Measurements from ENCODE around the gene S100G. TPM values are rescaled to one million over a fixed set of nuclear protein-coding genes. Genes with fewer than 3 reads are reported as not detected.

S100G gene
- total RNA-seq, 1 experiment from 2014 or later = not detected

GRCh38 chrX:16699389-16699788 lies 49.4 kb downstream of the S100G start:
- Histone ChIP-seq H2AFZ (no peak overlapping the region), H3F3A (ENCODE audit: insufficient read depth, low read depth) (no peaks in the 10 kb centered on the region), H3K27ac (no peak overlapping the region), H3K27me3 (ENCODE audit: insufficient read depth, low read depth) (no peaks in the 10 kb centered on the region), H3K79me2 (ENCODE audit: low read depth) (no peaks in the 10 kb centered on the region), H3K9me2 (ENCODE audit: insufficient read depth) (no peaks in the 10 kb centered on the region), H3K36me3 (ENCODE audit: low read depth) (no peaks in the 10 kb centered on the region), H3K4me3 (no peak overlapping the region), H3K4me1 (replicated peaks; ENCODE audit: insufficient read depth) (no peaks in the 10 kb centered on the region), H3K9me3 (ENCODE audit: insufficient read depth, low read depth) (no peaks in the 10 kb centered on the region), H3K4me2 (no peak overlapping the region), H4K20me1 (ENCODE audit: insufficient read depth) (no peaks in the 10 kb centered on the region)
- no TSS peak for BruUV-seq (replicated peaks)
- ChIA-PET CTCF (no interaction called here), POLR2A (ENCODE audit: unreplicated experiment) (interaction anchor here (0.6 kb wide), 1 partner anchor 82 kb away, joined by 11 read pairs; no protein-coding TSS in a partner anchor)
- intact Hi-C loops (cut with micrococcal nuclease; ENCODE audit: unreplicated experiment) = loop anchor here (5.0 kb wide), 1 partner anchor 1012 kb away; no protein-coding TSS in a partner anchor
- TF ChIP-seq EZH2 (IDR thresholded peaks at IDR 0.05; ENCODE audit: low read depth) (no peak), CTCF (conservative IDR thresholded peaks at IDR 0.05) (no peak)
- no peak for DNase-seq

- TF ChIP-seq CTCF (conservative IDR thresholded peaks at IDR 0.05) (no peak), EZH2 (IDR thresholded peaks at IDR 0.05; ENCODE audit: low read depth) (no peak)
- DNase-seq = no peak
- Histone ChIP-seq H3K4me2 (no peak overlapping the region), H2AFZ (no peak overlapping the region), H3K4me1 (replicated peaks; ENCODE audit: insufficient read depth) (no peaks in the 10 kb centered on the region), H4K20me1 (ENCODE audit: insufficient read depth) (no peaks in the 10 kb centered on the region), H3K9me3 (ENCODE audit: insufficient read depth, low read depth) (no peaks in the 10 kb centered on the region), H3F3A (ENCODE audit: insufficient read depth, low read depth) (no peaks in the 10 kb centered on the region), H3K36me3 (ENCODE audit: low read depth) (no peaks in the 10 kb centered on the region), H3K79me2 (ENCODE audit: low read depth) (no peaks in the 10 kb centered on the region), H3K9me2 (ENCODE audit: insufficient read depth) (no peaks in the 10 kb centered on the region), H3K27me3 (ENCODE audit: insufficient read depth, low read depth) (no peaks in the 10 kb centered on the region), H3K4me3 (no peak overlapping the region), H3K27ac (no peak overlapping the region)
- ChIA-PET CTCF (no interaction called here), POLR2A (ENCODE audit: unreplicated experiment) (no interaction called here)
- intact Hi-C loops (cut with micrococcal nuclease; ENCODE audit: unreplicated experiment) = no loop called here
- BruUV-seq (replicated peaks) = no TSS peak
Measured at GRCh38 chrX:16700734-16701133, 50.8 kb downstream of the S100G start.

- Histone ChIP-seq H3K4me3 (no peak overlapping the region), H3K4me1 (replicated peaks; ENCODE audit: insufficient read depth) (no peaks in the 10 kb centered on the region), H4K20me1 (ENCODE audit: insufficient read depth) (no peaks in the 10 kb centered on the region), H3K9me3 (ENCODE audit: insufficient read depth, low read depth) (no peaks in the 10 kb centered on the region), H3K36me3 (ENCODE audit: low read depth) (no peaks in the 10 kb centered on the region), H3K27me3 (ENCODE audit: insufficient read depth, low read depth) (no peaks in the 10 kb centered on the region), H3K27ac (no peak overlapping the region), H2AFZ (no peak overlapping the region), H3K4me2 (no peak overlapping the region), H3K9me2 (ENCODE audit: insufficient read depth) (no peaks in the 10 kb centered on the region), H3F3A (ENCODE audit: insufficient read depth, low read depth) (no peaks in the 10 kb centered on the region), H3K79me2 (ENCODE audit: low read depth) (no peaks in the 10 kb centered on the region)
- TF ChIP-seq CTCF (conservative IDR thresholded peaks at IDR 0.05) (no peak), EZH2 (IDR thresholded peaks at IDR 0.05; ENCODE audit: low read depth) (no peak)
- intact Hi-C loops (cut with micrococcal nuclease; ENCODE audit: unreplicated experiment) = no loop called here
- DNase-seq = no peak
- no TSS peak for BruUV-seq (replicated peaks)
- CTCF ChIA-PET = no interaction called here
- POLR2A ChIA-PET (ENCODE audit: unreplicated experiment) = no interaction called here
Measured at GRCh38 chrX:16702700-16703599, 53.0 kb downstream of the S100G start.

Small RNAs within 50 kb of the gene (microRNA-seq; reads per million reads assigned to microRNA genes)
- not detected for gene MIR548AM (ENCODE audit: borderline number of aligned reads, borderline replicate concordance)

Other genes starting within 250 kb of the S100G start
- 14.0 and 15.8 TPM in 2 replicates for gene CTPS2, start 62.5 kb downstream of the S100G start, total RNA-seq (2021)
- gene SYAP1, start 69.5 kb downstream of the S100G start, total RNA-seq (2021) = 29.0 and 41.2 TPM in 2 replicates
- gene TXLNG, start 136.3 kb downstream of the S100G start, total RNA-seq (2021) = 12.6 and 17.4 TPM in 2 replicates
- gene RBBP7, start 220.2 kb downstream of the S100G start, total RNA-seq (2021) = 152 and 197 TPM in 2 replicates

All from PC-9 (cell line).